Measurements from ENCODE around the gene LRRC72.

DNA sequence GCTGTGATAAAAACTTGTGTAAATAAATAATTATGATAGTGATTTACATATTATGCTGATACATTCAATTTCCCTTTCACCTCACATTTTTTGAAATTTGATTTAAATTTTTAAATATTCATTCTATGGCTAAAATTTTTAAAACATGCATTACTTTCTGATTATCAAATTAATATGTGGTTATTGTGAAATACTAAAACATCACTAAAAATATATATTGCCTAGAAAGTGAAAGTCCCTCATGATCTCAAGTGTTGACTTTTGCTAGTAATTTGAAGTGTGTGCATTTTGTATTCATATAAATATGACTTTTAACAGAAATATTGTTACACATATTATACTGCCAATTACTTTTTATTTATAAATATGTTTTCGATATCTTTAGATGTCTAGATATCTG, 3.1 kb downstream of the LRRC72 start:
- no peak for TF ChIP-seq ZC3H10 (CRISPR knock-in tag; IDR thresholded peaks at IDR 0.05)
- TF ChIP-seq TSHZ2 (CRISPR knock-in tag; IDR thresholded peaks at IDR 0.05), result no peak
- no peak for TF ChIP-seq ZFP30 (CRISPR knock-in tag; IDR thresholded peaks at IDR 0.05)
- TF ChIP-seq, protein P1, sequence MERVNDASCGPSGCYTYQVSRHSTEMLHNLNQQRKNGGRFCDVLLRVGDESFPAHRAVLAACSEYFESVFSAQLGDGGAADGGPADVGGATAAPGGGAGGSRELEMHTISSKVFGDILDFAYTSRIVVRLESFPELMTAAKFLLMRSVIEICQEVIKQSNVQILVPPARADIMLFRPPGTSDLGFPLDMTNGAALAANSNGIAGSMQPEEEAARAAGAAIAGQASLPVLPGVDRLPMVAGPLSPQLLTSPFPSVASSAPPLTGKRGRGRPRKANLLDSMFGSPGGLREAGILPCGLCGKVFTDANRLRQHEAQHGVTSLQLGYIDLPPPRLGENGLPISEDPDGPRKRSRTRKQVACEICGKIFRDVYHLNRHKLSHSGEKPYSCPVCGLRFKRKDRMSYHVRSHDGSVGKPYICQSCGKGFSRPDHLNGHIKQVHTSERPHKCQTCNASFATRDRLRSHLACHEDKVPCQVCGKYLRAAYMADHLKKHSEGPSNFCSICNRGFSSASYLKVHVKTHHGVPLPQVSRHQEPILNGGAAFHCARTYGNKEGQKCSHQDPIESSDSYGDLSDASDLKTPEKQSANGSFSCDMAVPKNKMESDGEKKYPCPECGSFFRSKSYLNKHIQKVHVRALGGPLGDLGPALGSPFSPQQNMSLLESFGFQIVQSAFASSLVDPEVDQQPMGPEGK (CRISPR knock-in tag; IDR thresholded peaks at IDR 0.05; ENCODE audit: borderline replicate concordance), result no peak
- no peak for TF ChIP-seq ZNF565 (CRISPR knock-in tag; conservative IDR thresholded peaks at IDR 0.05; ENCODE audit: low read depth)
- TF ChIP-seq ZFP3 (CRISPR knock-in tag; IDR thresholded peaks at IDR 0.05), result no peak
- TF ChIP-seq RARB (CRISPR knock-in tag; IDR thresholded peaks at IDR 0.05), result no peak
- TF ChIP-seq ESRRG (CRISPR knock-in tag; IDR thresholded peaks at IDR 0.05), result no peak
- no peak for TF ChIP-seq CSDC2 (CRISPR knock-in tag; IDR thresholded peaks at IDR 0.05)
- no peak for TF ChIP-seq TCF4 (CRISPR knock-in tag; IDR thresholded peaks at IDR 0.05; ENCODE audit: borderline replicate concordance)
